K562 (cell line): ENCODE measurements around the gene NUP62. TPM values are rescaled to one million over a fixed set of nuclear protein-coding genes. Genes with fewer than 3 reads are reported as not detected.
A peak's percentile ranks its signal among the peaks of the same experiment; 100 is the strongest.

ENCODE experiments used
- ARID4B ChIP-seq: sonication (generic); formaldehyde crosslinking; IDR thresholded peaks from 2 replicates; pipeline ENCODE4 v1.8.0; 2022; ENCODE audit warnings: mild to moderate bottlenecking, missing genetic modification reagents
- CREBBP ChIP-seq: IDR thresholded peaks from one replicate; pipeline ENCODE4 v1.6.1; 2012; ENCODE audit warnings: low read depth, mild to moderate bottlenecking, control low read depth, inconsistent platforms, low read length
- ETS1 ChIP-seq: conservative IDR thresholded peaks from 2 replicates; pipeline ENCODE4 v1.6.1; 2011; ENCODE audit warnings: low read depth, mild to moderate bottlenecking, low read length; ENCODE audit not compliant: control insufficient read depth
- GABPB2 ChIP-seq: fragments of 250-450 bp; sonication (Bioruptor Pico); conservative IDR thresholded peaks from 2 replicates; pipeline ENCODE4 v1.5.1; 2021; ENCODE audit warnings: mild to moderate bottlenecking
- GMEB1 ChIP-seq: fragments of 250-450 bp; sonication (Bioruptor Pico); IDR thresholded peaks from 2 replicates; pipeline ENCODE4 v1.4.0; 2020; ENCODE audit warnings: mild to moderate bottlenecking
- HDAC3 ChIP-seq: fragments of 450-650 bp; IDR thresholded peaks from 2 replicates; pipeline ENCODE4 v1.6.1; 2018; ENCODE audit warnings: borderline replicate concordance, mild to moderate bottlenecking, moderate library complexity; ENCODE audit not compliant: partially characterized antibody
- LEF1 ChIP-seq: fragments of 450-650 bp; IDR thresholded peaks from 2 replicates; pipeline ENCODE4 v1.6.1; 2016; ENCODE audit warnings: mild to moderate bottlenecking
- MAX ChIP-seq: sonication (generic); formaldehyde crosslinking; IDR thresholded peaks from 2 replicates; pipeline ENCODE4 v1.9.0; 2022; ENCODE audit warnings: mild to moderate bottlenecking, missing genetic modification reagents
- MYNN ChIP-seq, 2 experiments: sonication (generic); formaldehyde crosslinking in 1 of 2; IDR thresholded peaks; 2 replicates each; pipeline versions ENCODE4 v1.5.0 to v1.6.1; 2016 to 2020; ENCODE audit warnings: antibody characterized with exemption in 1 of 2, missing genetic modification reagents in 1 of 2
- NBN ChIP-seq: fragments of 450-650 bp; IDR thresholded peaks from 2 replicates; pipeline ENCODE4 v1.6.1; 2016; ENCODE audit warnings: low read depth, mild to moderate bottlenecking
- NCOA2 ChIP-seq, 2 experiments: fragments of 450-650 bp; IDR thresholded peaks; 2 replicates each; pipeline ENCODE4 v1.6.1; 2018; ENCODE audit warnings: mild to moderate bottlenecking in 2 of 2, moderate library complexity in 1 of 2; ENCODE audit not compliant: partially characterized antibody in 2 of 2
- PHF21A ChIP-seq: fragments of 450-650 bp; IDR thresholded peaks from 2 replicates; pipeline ENCODE4 v1.6.1; 2017; ENCODE audit warnings: low read depth, borderline replicate concordance
- POLR3G ChIP-seq: IDR thresholded peaks from 2 replicates; pipeline ENCODE4 v1.6.1; 2011; ENCODE audit not compliant: insufficient read length, insufficient replicate concordance; ENCODE audit errors: extremely low read depth
- SAP30 ChIP-seq: fragments of 200-600 bp; sonication (generic); IDR thresholded peaks from 2 replicates; pipeline ENCODE4 v1.6.1; 2012; ENCODE audit warnings: borderline replicate concordance, low read depth, mild to moderate bottlenecking, moderate library complexity, low read length, control low read depth, inconsistent platforms; ENCODE audit not compliant: insufficient read depth, poor library complexity, severe bottlenecking
- SPI1 ChIP-seq: IDR thresholded peaks from 2 replicates; pipeline ENCODE4 v1.6.1; 2011; ENCODE audit warnings: low read depth, low read length, control low read depth, borderline replicate concordance
- STAT5B ChIP-seq: fragments of 250-450 bp; sonication (Bioruptor Pico); IDR thresholded peaks from 2 replicates; pipeline ENCODE4 v1.8.0; 2021; ENCODE audit warnings: mild to moderate bottlenecking, inconsistent platforms
- TRIM28 ChIP-seq: fragments of 450-650 bp; IDR thresholded peaks from 2 replicates; pipeline ENCODE4 v1.6.1; 2017
- ZBTB12 ChIP-seq: fragments of 250-450 bp; sonication (Bioruptor Pico); IDR thresholded peaks from 2 replicates; pipeline ENCODE4 v1.4.0; 2020
- ZNF3 ChIP-seq: fragments of 250-450 bp; sonication (Bioruptor Pico); IDR thresholded peaks from 2 replicates; pipeline ENCODE4 v1.5.0; 2021; ENCODE audit warnings: mild to moderate bottlenecking, moderate library complexity
- polyA plus RNA-seq, 8 experiments: library from polyadenylated mRNA; depleted of rRNA in 4 of 8; stranded (reverse) in 5 of 8; unstranded in 3 of 8; fragments of >200 nt; fragmentation: Nextera tagmentation in 2 of 8; fragmentation: Illumina TruSeq in 1 of 8; extraction: Ambion mirVana in 2 of 8; extraction: Trizol in 1 of 8; gene quantifications; 2 replicates each; pipeline versions ENCODE4 v1.2.1 to v1.2.3, GENCODE V29; 2011 to 2014; ENCODE audit warnings: inconsistent platforms in 1 of 8, missing spikeins in 1 of 8
- total RNA-seq, 7 experiments: library from RNA; depleted of rRNA in 6 of 7; stranded (reverse); fragments of >200 nt in 6 of 7; fragmentation: Illumina TruSeq in 2 of 7; extraction: Trizol in 2 of 7; gene quantifications; 2 replicates each; pipeline versions ENCODE4 v1.2.1 to v1.2.3, GENCODE V29; 2011 to 2021; ENCODE audit warnings: low replicate concordance in 1 of 7

The NUP62 gene
- total and polyA plus RNA-seq, 9 of the 15 experiments (the other 6 are each of a cell fraction or from before 2014, with no cell fraction given), result 16.9 to 109 (median 66.0) TPM

GRCh38 chr19:49889687-49890348 lies 39.5 kb downstream of the NUP62 start (continued):
- TF ChIP-seq SAP30 (peak; percentile 96), GMEB1 (CRISPR knock-in tag) (peak; percentile 84), ARID4B (peak; percentile 99), ETS1 (peak; percentile 78), NCOA2 (IDR thresholded peaks at IDR 0.05; ENCODE audit: partially characterized antibody in 2 of 2) (no peak), ZNF3 (CRISPR knock-in tag) (no peak), TRIM28 (peak; percentile 38; the same call in 1 of the 2 replicates), MYNN (IDR thresholded peaks at IDR 0.05) (0 out of 2 replicates have a peak, but pooled peaks have one; percentile 6), MYNN (CRISPR knock-in tag; IDR thresholded peaks at IDR 0.05) (no peak), MAX (CRISPR knock-in tag) (peak; percentile 100), SPI1 (no peak), HDAC3 (no peak), STAT5B (CRISPR knock-in tag) (no peak), LEF1 (0 out of 2 replicates have a peak, but pooled peaks have one; percentile 46), NBN (peak; percentile 90), CREBBP (no peak), GABPB2 (CRISPR knock-in tag) (no peak), PHF21A (peak; percentile 29; the same call in 1 of the 2 replicates), ZBTB12 (CRISPR knock-in tag) (no peak; the same call in 1 of the 2 replicates), POLR3G (no peak)
